Kidney capillary endothelial cell (primary cell): ENCODE measurements around the gene TECPR2.

Experiments
- DNase-seq: peaks from one replicate; pipeline ENCODE4 v3.0.0-alpha.2; 2018; ENCODE audit warnings: low spot score

TECPR2 gene

GRCh38 chr14:102496958-102497744 is 134.4 kb downstream of the TECPR2 start:
- no peak for DNase-seq

GRCh38 chr14:102497998-102498677 is 135.4 kb downstream of the TECPR2 start:
- DNase-seq: no peak

GRCh38 chr14:102498678-102499265 is 136.0 kb downstream of the TECPR2 start:
- DNase-seq: no peak

GRCh38 chr14:102499401-102500157 is 136.8 kb downstream of the TECPR2 start:
- DNase-seq: no peak

- peak; percentile 78 for DNase-seq
These were observed 137.5 kb downstream of the TECPR2 start for GRCh38 chr14:102500158-102500662.

GRCh38 chr14:102500713-102501112 is 138.0 kb downstream of the TECPR2 start:
- no peak for DNase-seq

GRCh38 chr14:102501751-102502315 is 139.1 kb downstream of the TECPR2 start:
- DNase-seq: no peak

- DNase-seq: no peak
These were observed 139.8 kb downstream of the TECPR2 start for GRCh38 chr14:102502571-102502970.

GRCh38 chr14:102503641-102504327 is 141.0 kb downstream of the TECPR2 start:
- DNase-seq: peak; percentile 89

GRCh38 chr14:102504328-102504999 is 141.7 kb downstream of the TECPR2 start:
- DNase-seq: no peak

GRCh38 chr14:102505000-102505619 is 142.4 kb downstream of the TECPR2 start:
- DNase-seq: no peak

GRCh38 chr14:102505775-102506625 is 143.3 kb downstream of the TECPR2 start:
- DNase-seq: no peak

- no peak for DNase-seq
These were observed 143.8 kb downstream of the TECPR2 start for GRCh38 chr14:102506626-102506925.

- DNase-seq: no peak
These were observed 144.5 kb downstream of the TECPR2 start for GRCh38 chr14:102507081-102507856.

- no peak for DNase-seq
These were observed 145.1 kb downstream of the TECPR2 start for GRCh38 chr14:102507857-102508312.

- DNase-seq: no peak
These were observed 145.7 kb downstream of the TECPR2 start for GRCh38 chr14:102508410-102508773.

- DNase-seq: no peak
These were observed 146.3 kb downstream of the TECPR2 start for GRCh38 chr14:102508774-102509745.
